ENCODE measurements around the gene PSMB3.

The PSMB3 gene

GRCh38 chr17:38798614-38799500 is 46.3 kb downstream of the PSMB3 start:
- Histone ChIP-seq H3K4me2 (ENCODE audit: low read length) (peak overlapping the region; percentile 93), H3K4me1 (ENCODE audit: control insufficient read depth, low read length) (peaks cover 21% of the 10 kb centered on the region), H3K9me3 (ENCODE audit: control insufficient read depth, insufficient read depth, low read length) (no peaks in the 10 kb centered on the region), H3K4me3 (ENCODE audit: low read length) (peak overlapping the region; percentile 87), H3K79me2 (ENCODE audit: control insufficient read depth, low read length) (peaks cover 51% of the 10 kb centered on the region), H3F3A (ENCODE audit: control insufficient read depth, insufficient read depth) (peaks cover 16% of the 10 kb centered on the region), H3K27me3 (ENCODE audit: control insufficient read depth, low read length) (no peaks in the 10 kb centered on the region), H3K9me2 (replicated peaks; ENCODE audit: control insufficient read depth, low read length) (no peaks in the 10 kb centered on the region), H3K27ac (ENCODE audit: low read depth, low read length) (peak overlapping the region; percentile 60), H4K20me1 (ENCODE audit: control insufficient read depth, insufficient read depth, low read depth, low read length) (no peaks in the 10 kb centered on the region), H3K36me3 (ENCODE audit: control insufficient read depth, low read length) (peaks cover 51% of the 10 kb centered on the region)
- TF ChIP-seq EZH2phosphoT487 (IDR thresholded peaks at IDR 0.05; ENCODE audit: borderline replicate concordance, low read length) = no peak
- TF ChIP-seq CTCF (IDR thresholded peaks at IDR 0.05; ENCODE audit: low read depth, low read length, poor library complexity, severe bottlenecking) = peak; percentile 37

GRCh38 chr17:38799501-38800236 is 47.1 kb downstream of the PSMB3 start, which contains the start of gene PIP4K2B:
TSS of gene PIP4K2B (minus strand) at chr17:38799556. CDS start at chr17:38799424, 132 bp downstream.
- Histone ChIP-seq H3K79me2 (ENCODE audit: control insufficient read depth, low read length) (peaks cover 43% of the 10 kb centered on the region), H4K20me1 (ENCODE audit: control insufficient read depth, insufficient read depth, low read depth, low read length) (no peaks in the 10 kb centered on the region), H3F3A (ENCODE audit: control insufficient read depth, insufficient read depth) (peaks cover 16% of the 10 kb centered on the region)

GRCh38 chr17:38800237-38800760 is 47.8 kb downstream of the PSMB3 start:
- peaks cover 53% of the 10 kb centered on the region for H3K36me3 ChIP-seq (ENCODE audit: control insufficient read depth, low read length)
- peak overlapping the region; percentile 63 for H3K4me2 ChIP-seq (ENCODE audit: low read length)
- H3K27ac ChIP-seq (ENCODE audit: low read depth, low read length) = no peak overlapping the region
- peaks cover 21% of the 10 kb centered on the region for H3K4me1 ChIP-seq (ENCODE audit: control insufficient read depth, low read length)
- H4K20me1 ChIP-seq (ENCODE audit: control insufficient read depth, insufficient read depth, low read depth, low read length) = no peaks in the 10 kb centered on the region
- peak overlapping the region; percentile 87 for H3K4me3 ChIP-seq (ENCODE audit: low read length)
- TF ChIP-seq EZH2phosphoT487 (IDR thresholded peaks at IDR 0.05; ENCODE audit: borderline replicate concordance, low read length) (no peak), CTCF (IDR thresholded peaks at IDR 0.05; ENCODE audit: low read depth, low read length, poor library complexity, severe bottlenecking) (no peak)
- peaks cover 40% of the 10 kb centered on the region for H3K79me2 ChIP-seq (ENCODE audit: control insufficient read depth, low read length)
- H3K9me3 ChIP-seq (ENCODE audit: control insufficient read depth, insufficient read depth, low read length) = no peaks in the 10 kb centered on the region
- H3K27me3 ChIP-seq (ENCODE audit: control insufficient read depth, low read length) = no peaks in the 10 kb centered on the region
- peaks cover 16% of the 10 kb centered on the region for H3F3A ChIP-seq (ENCODE audit: control insufficient read depth, insufficient read depth)
- H3K9me2 ChIP-seq (replicated peaks; ENCODE audit: control insufficient read depth, low read length) = no peaks in the 10 kb centered on the region

More at GRCh38 chr17:38799501-38800236, 47.1 kb downstream of the PSMB3 start, which contains the start of gene PIP4K2B:
- peak within 1 kb of the TSS; percentile 78 for H3K27ac ChIP-seq (ENCODE audit: low read depth, low read length)
- H3K4me1 ChIP-seq (ENCODE audit: control insufficient read depth, low read length) = peaks cover 21% of the 10 kb centered on the region
- H3K9me3 ChIP-seq (ENCODE audit: control insufficient read depth, insufficient read depth, low read length) = no peaks in the 10 kb centered on the region
- H3K4me3 ChIP-seq (ENCODE audit: low read length) = peak within 1 kb of the TSS; percentile 87
- no peak for TF ChIP-seq EZH2phosphoT487 (IDR thresholded peaks at IDR 0.05; ENCODE audit: borderline replicate concordance, low read length)
- no peak for TF ChIP-seq CTCF (IDR thresholded peaks at IDR 0.05; ENCODE audit: low read depth, low read length, poor library complexity, severe bottlenecking)
- H3K4me2 ChIP-seq (ENCODE audit: low read length) = peak within 1 kb of the TSS; percentile 93
- H3K27me3 ChIP-seq (ENCODE audit: control insufficient read depth, low read length) = no peaks in the 10 kb centered on the region
- H3K36me3 ChIP-seq (ENCODE audit: control insufficient read depth, low read length) = peaks cover 52% of the 10 kb centered on the region
- no peaks in the 10 kb centered on the region for H3K9me2 ChIP-seq (replicated peaks; ENCODE audit: control insufficient read depth, low read length)
